ENCODE data around the gene ARHGEF40. TPM values are rescaled to one million over a fixed set of nuclear protein-coding genes. Genes with fewer than 3 reads are reported as not detected.

The ARHGEF40 gene
- total RNA-seq, 1 experiment from 2014 or later, result 71.4 TPM

GRCh38 chr14:21095430-21096205 lies 25.5 kb downstream of the ARHGEF40 start:
- no peaks in the 10 kb centered on the region for H3K9me3 ChIP-seq (ENCODE audit: control insufficient read depth, low read depth, low read length)
- Mint-ChIP-seq H3K27me3 (ENCODE audit: low read depth) (no peaks in the 10 kb centered on the region; the same call in 1 of the 2 replicates), H3K4me1 (peaks cover 68% of the 10 kb centered on the region in 2 experiments), H3K9me3 (no peaks in the 10 kb centered on the region; a peak in 3 of 5 replicates), H3K27ac (peak overlapping the region in 1 of 3 experiments; percentile 82; a peak in 1 of 7 replicates), H3K36me3 (ENCODE audit: insufficient read depth in 1 of 3, low read depth in 3 of 3) (peaks cover 23 to 27% (median 25%) of the 10 kb centered on the region in 3 experiments), H3K4me3 (peak overlapping the region; percentile 24 to 92; a peak in 4 of 5 replicates)
- H4K20me1 ChIP-seq (ENCODE audit: control insufficient read depth, insufficient read depth, insufficient read length), result no peaks in the 10 kb centered on the region
- no peak overlapping the region for H2BK120ac ChIP-seq (ENCODE audit: low read depth, low read length, poor library complexity, severe bottlenecking)
- no peak overlapping the region for H2BK5ac ChIP-seq (ENCODE audit: insufficient read length, low read length)
- H3K23me2 ChIP-seq (ENCODE audit: insufficient read length, low read depth, low read length, poor library complexity, severe bottlenecking), result peaks cover 12% of the 10 kb centered on the region
- no peak overlapping the region for H3K18ac ChIP-seq (ENCODE audit: insufficient read length, low read depth, low read length)
- no peak overlapping the region for H3K4ac ChIP-seq (ENCODE audit: low read depth, low read length)
- H3K4me2 ChIP-seq (ENCODE audit: insufficient read depth, insufficient read length, low read length), result no peak overlapping the region
- no peak overlapping the region for H2BK12ac ChIP-seq (ENCODE audit: insufficient read length, low read depth, low read length)
- no peak overlapping the region for H2AK5ac ChIP-seq (ENCODE audit: insufficient read length, low read length)
- no CpG with 5 or more reads among the region's 6 CpGs for WGBS (ENCODE audit: extremely low coverage, insufficient read length, low lambda C conversion rate)
- no peak overlapping the region for H2BK15ac ChIP-seq (ENCODE audit: low read depth, low read length)
- H3K56ac ChIP-seq (ENCODE audit: insufficient read length, low read depth, low read length), result no peak overlapping the region
- no peak overlapping the region for H3K27ac ChIP-seq (ENCODE audit: insufficient read length, low read depth, low read length)
- H3T11ph ChIP-seq (ENCODE audit: low read length), result no peak overlapping the region
- no peak overlapping the region for H3K9ac ChIP-seq (ENCODE audit: extremely low read depth, insufficient read length, low read length)
- H3K23ac ChIP-seq (ENCODE audit: insufficient read length, low read depth, low read length), result no peak overlapping the region
- H3K79me2 ChIP-seq (ENCODE audit: insufficient read depth, low read length), result peaks cover 12% of the 10 kb centered on the region; the same call in 1 of the 2 replicates
- H3K27me3 ChIP-seq (ENCODE audit: insufficient read depth, low read length), result no peaks in the 10 kb centered on the region
- H4K91ac ChIP-seq (ENCODE audit: insufficient read length, low read depth, low read length), result no peak overlapping the region
- no peak overlapping the region for H3K14ac ChIP-seq (ENCODE audit: insufficient read depth, low read length)
- no peak overlapping the region for H2AFZ ChIP-seq (ENCODE audit: low read length)
- H2BK20ac ChIP-seq (ENCODE audit: low read depth, low read length, poor library complexity, severe bottlenecking), result no peak overlapping the region
- peaks cover 18% of the 10 kb centered on the region for H3K4me1 ChIP-seq (ENCODE audit: insufficient read depth, low read length)
- H4K5ac ChIP-seq (ENCODE audit: insufficient read length, low read depth, low read length), result no peak overlapping the region
- peaks cover 4% of the 10 kb centered on the region for H3K79me1 ChIP-seq (ENCODE audit: insufficient read depth, low read depth, low read length, poor library complexity, severe bottlenecking)
- no peak for TF ChIP-seq CTCF (conservative IDR thresholded peaks at IDR 0.05)
- H4K8ac ChIP-seq (replicated peaks; ENCODE audit: insufficient read length, low read depth, low read length), result no peak overlapping the region
- DNase-seq, result peak; percentile 31
